Measurements from ENCODE around the gene TRAPPC5.
A peak's percentile ranks its signal among the peaks of the same experiment; 100 is the strongest.

The TRAPPC5 gene

DNA sequence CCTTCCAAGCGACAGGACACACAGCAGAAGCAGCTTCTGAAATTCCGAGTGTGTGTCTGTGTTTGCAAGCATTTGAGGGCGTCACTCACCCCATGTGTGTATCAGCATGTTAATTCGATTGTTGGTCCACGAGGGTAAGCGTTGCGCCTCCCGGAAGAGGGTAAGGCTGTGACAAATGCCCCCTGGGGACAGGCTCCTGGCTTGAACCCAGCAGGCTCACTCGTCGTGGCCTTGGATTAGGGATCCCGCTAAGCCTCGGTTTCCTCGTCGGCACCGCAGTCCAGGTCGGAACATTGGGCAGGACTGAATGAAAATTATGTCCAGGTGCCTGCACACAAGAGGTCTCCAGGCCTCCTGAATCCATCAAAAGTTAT is 44.3 kb upstream of the TRAPPC5 start:
- Histone ChIP-seq H3K36me3 (ENCODE audit: control insufficient read depth, insufficient read depth, low read length) (peaks cover 6% of the 10 kb centered on the region), H3K4me3 (replicated peaks; ENCODE audit: low read depth, low read length) (peak overlapping the region; percentile 90), H3K27me3 (replicated peaks; ENCODE audit: control insufficient read depth, insufficient read depth, low read length) (no peaks in the 10 kb centered on the region)
- DNase-seq (ENCODE audit: extremely low read depth, insufficient read length), result no peak
- TF ChIP-seq, protein P1, sequence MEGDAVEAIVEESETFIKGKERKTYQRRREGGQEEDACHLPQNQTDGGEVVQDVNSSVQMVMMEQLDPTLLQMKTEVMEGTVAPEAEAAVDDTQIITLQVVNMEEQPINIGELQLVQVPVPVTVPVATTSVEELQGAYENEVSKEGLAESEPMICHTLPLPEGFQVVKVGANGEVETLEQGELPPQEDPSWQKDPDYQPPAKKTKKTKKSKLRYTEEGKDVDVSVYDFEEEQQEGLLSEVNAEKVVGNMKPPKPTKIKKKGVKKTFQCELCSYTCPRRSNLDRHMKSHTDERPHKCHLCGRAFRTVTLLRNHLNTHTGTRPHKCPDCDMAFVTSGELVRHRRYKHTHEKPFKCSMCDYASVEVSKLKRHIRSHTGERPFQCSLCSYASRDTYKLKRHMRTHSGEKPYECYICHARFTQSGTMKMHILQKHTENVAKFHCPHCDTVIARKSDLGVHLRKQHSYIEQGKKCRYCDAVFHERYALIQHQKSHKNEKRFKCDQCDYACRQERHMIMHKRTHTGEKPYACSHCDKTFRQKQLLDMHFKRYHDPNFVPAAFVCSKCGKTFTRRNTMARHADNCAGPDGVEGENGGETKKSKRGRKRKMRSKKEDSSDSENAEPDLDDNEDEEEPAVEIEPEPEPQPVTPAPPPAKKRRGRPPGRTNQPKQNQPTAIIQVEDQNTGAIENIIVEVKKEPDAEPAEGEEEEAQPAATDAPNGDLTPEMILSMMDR (IDR thresholded peaks at IDR 0.05; ENCODE audit: insufficient read depth, low read length, poor library complexity, severe bottlenecking), result no peak

DNA sequence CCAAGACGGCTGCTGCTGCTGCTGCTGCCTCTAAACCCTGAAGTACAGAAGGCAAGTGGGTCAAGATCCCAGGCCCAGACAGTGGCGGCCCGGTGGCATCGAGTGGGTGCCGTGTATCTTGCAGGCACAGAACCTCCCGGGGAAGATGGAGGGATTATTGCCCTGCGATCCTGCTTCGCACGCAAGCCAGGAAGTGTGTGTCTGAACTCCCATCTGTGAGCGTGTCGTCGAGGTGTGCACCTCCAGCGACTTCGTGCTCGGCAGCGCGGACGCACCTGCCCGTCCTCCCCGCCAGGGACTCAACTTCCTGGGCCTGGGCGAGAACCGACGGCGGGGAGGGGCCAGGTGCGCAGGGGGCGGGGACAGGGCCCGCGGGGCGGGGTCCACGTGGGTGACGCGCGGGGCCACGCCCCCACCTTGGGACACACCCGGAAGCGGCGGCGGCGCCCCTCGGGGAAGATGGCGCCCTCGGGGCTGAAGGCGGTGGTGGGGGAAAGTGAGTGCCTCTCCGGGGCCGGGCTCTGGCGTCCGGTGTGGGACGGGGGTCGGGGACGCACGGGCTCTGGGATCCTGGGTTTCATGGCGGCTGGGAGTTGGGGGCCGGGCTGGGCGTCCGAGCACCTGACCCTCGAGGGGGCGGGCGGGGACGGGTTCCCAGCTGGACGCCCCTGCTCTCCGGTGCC is 43.8 kb upstream of the TRAPPC5 start, which contains the start of gene STXBP2:
STXBP2 (plus strand) TSS at position 420 of the 683 bp plus-strand sequence; CDS start at position 460, 40 bp downstream.
- H3K27me3 ChIP-seq (replicated peaks; ENCODE audit: control insufficient read depth, insufficient read depth, low read length), result no peaks in the 10 kb centered on the region
- peak within 1 kb of the TSS; percentile 90 for H3K4me3 ChIP-seq (replicated peaks; ENCODE audit: low read depth, low read length)
- peaks cover 6% of the 10 kb centered on the region for H3K36me3 ChIP-seq (ENCODE audit: control insufficient read depth, insufficient read depth, low read length)
- TF ChIP-seq, protein P1 (IDR thresholded peaks at IDR 0.05; ENCODE audit: insufficient read depth, low read length, poor library complexity, severe bottlenecking), result no peak
- DNase-seq (ENCODE audit: extremely low read depth, insufficient read length), result peak; percentile 89

DNA sequence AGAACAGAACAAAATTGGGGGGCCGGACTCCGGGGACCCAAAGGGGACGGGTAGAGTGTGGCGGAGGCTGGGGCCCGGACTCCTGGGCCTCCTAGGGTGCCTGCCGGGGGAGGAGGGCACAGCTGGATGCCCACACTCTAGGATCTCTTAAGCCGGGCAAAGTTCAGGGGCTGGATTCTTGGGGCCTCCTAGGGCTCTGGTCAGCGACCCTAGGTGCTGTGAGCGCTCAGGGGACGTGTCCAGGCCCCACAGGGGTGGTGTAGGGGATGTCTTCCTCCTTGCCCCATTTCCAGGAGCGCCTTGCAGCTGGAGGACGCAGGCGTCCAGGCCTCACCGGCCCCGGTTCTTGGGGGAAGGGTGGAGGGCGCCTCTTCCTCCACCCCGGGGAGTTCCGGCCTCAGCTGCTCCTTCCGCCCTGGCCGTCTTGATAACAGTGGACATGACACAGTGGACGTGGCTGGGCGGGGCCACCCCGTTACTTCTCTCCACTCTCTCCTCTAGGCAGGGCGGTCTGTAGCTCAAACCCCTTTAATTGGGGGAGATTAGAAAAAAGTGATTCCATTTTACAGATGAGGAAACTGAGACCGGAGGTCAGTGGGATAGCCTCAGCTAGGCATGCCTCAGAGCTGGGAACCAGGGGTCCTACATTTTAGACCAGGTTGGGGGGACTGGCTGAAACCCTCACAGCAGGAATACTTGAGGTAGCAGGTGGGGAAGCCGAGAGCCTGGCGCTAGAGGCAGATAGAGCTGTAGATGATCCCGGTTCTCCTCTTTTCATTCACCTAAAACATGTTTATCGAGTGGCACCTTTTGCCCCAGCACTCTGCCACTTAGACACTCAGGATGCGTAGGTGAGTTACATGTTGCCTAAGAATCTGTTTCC is 43.0 kb upstream of the TRAPPC5 start:
- TF ChIP-seq, protein P1 (IDR thresholded peaks at IDR 0.05; ENCODE audit: insufficient read depth, low read length, poor library complexity, severe bottlenecking), result no peak
- Histone ChIP-seq H3K4me3 (replicated peaks; ENCODE audit: low read depth, low read length) (peak overlapping the region; percentile 90), H3K27me3 (replicated peaks; ENCODE audit: control insufficient read depth, insufficient read depth, low read length) (no peaks in the 10 kb centered on the region), H3K36me3 (ENCODE audit: control insufficient read depth, insufficient read depth, low read length) (peaks cover 11% of the 10 kb centered on the region)
- DNase-seq (ENCODE audit: extremely low read depth, insufficient read length), result peak; percentile 55

GRCh38 chr19:7638802-7639465 is 41.7 kb upstream of the TRAPPC5 start:
- Histone ChIP-seq H3K4me3 (replicated peaks; ENCODE audit: low read depth, low read length) (no peak overlapping the region), H3K27me3 (replicated peaks; ENCODE audit: control insufficient read depth, insufficient read depth, low read length) (no peaks in the 10 kb centered on the region), H3K36me3 (ENCODE audit: control insufficient read depth, insufficient read depth, low read length) (peaks cover 12% of the 10 kb centered on the region)
- no peak for DNase-seq (ENCODE audit: extremely low read depth, insufficient read length)
- TF ChIP-seq, protein P1 (IDR thresholded peaks at IDR 0.05; ENCODE audit: insufficient read depth, low read length, poor library complexity, severe bottlenecking), result no peak

DNA sequence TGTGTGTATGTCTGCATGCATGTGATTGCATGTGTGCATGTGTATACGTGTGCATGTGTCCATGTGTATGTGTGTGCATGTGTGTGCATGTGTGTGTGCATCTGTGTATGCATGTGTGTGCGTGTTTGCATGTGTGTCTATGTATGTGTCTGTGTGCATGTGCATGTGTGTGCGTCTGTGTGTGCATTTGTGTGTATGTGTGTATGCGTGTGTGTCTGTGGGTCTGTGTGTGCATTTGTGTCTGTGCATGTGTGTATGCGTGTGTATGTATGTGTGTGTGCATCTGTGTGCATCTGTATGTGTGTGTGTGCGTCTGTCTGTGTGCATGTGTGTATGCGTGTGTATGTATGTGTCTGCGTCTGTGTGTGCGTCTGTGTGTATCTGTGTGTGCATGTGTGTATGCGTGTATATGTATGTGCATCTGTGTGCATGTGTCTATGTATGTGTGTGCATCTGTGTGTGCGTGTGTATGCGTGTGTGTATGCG is 40.7 kb upstream of the TRAPPC5 start:
- H3K4me3 ChIP-seq (replicated peaks; ENCODE audit: low read depth, low read length), result no peak overlapping the region
- TF ChIP-seq, protein P1 (IDR thresholded peaks at IDR 0.05; ENCODE audit: insufficient read depth, low read length, poor library complexity, severe bottlenecking), result no peak
- no peaks in the 10 kb centered on the region for H3K27me3 ChIP-seq (replicated peaks; ENCODE audit: control insufficient read depth, insufficient read depth, low read length)
- peaks cover 14% of the 10 kb centered on the region for H3K36me3 ChIP-seq (ENCODE audit: control insufficient read depth, insufficient read depth, low read length)
- no peak for DNase-seq (ENCODE audit: extremely low read depth, insufficient read length)
